Measurements from ENCODE around the gene UNG.
"Not testable (repeated sequence)": the region's sequence is repeated elsewhere in the genome, so short reads cannot be mapped to it uniquely, and the experiment has no call there.

The UNG gene

GRCh38 chr12:109120557-109120956 lies 23.2 kb downstream of the UNG start:
- no peak for DNase-seq (ENCODE audit: low read depth in 2 of 2)

- DNase-seq (ENCODE audit: low read depth in 2 of 2) = no peak
Measured at GRCh38 chr12:109121346-109121880, 24.0 kb downstream of the UNG start.

- no peak for DNase-seq (ENCODE audit: low read depth in 2 of 2)
Measured at GRCh38 chr12:109124878-109125648, 27.7 kb downstream of the UNG start.

- DNase-seq (ENCODE audit: low read depth in 2 of 2) = no peak
Measured at GRCh38 chr12:109125791-109126190, 28.4 kb downstream of the UNG start.

- DNase-seq (ENCODE audit: low read depth in 2 of 2) = no peak
Measured at GRCh38 chr12:109126784-109127183, 29.4 kb downstream of the UNG start.

GRCh38 chr12:109127533-109128242 lies 30.3 kb downstream of the UNG start:
- no peak for DNase-seq (ENCODE audit: low read depth in 2 of 2)

- no peak for DNase-seq (ENCODE audit: low read depth in 2 of 2)
Measured at GRCh38 chr12:109130297-109131153, 33.1 kb downstream of the UNG start.

- DNase-seq (ENCODE audit: low read depth in 2 of 2) = no peak
Measured at GRCh38 chr12:109131154-109132050, 34.0 kb downstream of the UNG start.

GRCh38 chr12:109134186-109134917 lies 37.0 kb downstream of the UNG start:
- DNase-seq (ENCODE audit: low read depth in 2 of 2) = no peak

GRCh38 chr12:109137055-109137454 lies 39.7 kb downstream of the UNG start:
- no peak for DNase-seq (ENCODE audit: low read depth in 2 of 2)

- no peak for DNase-seq (ENCODE audit: low read depth in 2 of 2)
Measured at GRCh38 chr12:109139360-109139759, 42.0 kb downstream of the UNG start.

- no peak for DNase-seq (ENCODE audit: low read depth in 2 of 2)
Measured at GRCh38 chr12:109139791-109140190, 42.4 kb downstream of the UNG start.

- no peak for DNase-seq (ENCODE audit: low read depth in 2 of 2)
Measured at GRCh38 chr12:109140560-109140959, 43.2 kb downstream of the UNG start.

GRCh38 chr12:109144224-109144623 lies 46.8 kb downstream of the UNG start:
- DNase-seq (ENCODE audit: low read depth in 2 of 2) = no peak

GRCh38 chr12:109147126-109147525 lies 49.7 kb downstream of the UNG start:
- not testable (repeated sequence) for DNase-seq (ENCODE audit: low read depth in 2 of 2)

GRCh38 chr12:109147954-109148353 lies 50.6 kb downstream of the UNG start:
- no peak for DNase-seq (ENCODE audit: low read depth in 2 of 2)

GRCh38 chr12:109150124-109150640 lies 52.8 kb downstream of the UNG start:
- no peak for DNase-seq (ENCODE audit: low read depth in 2 of 2)

GRCh38 chr12:109151457-109151856 lies 54.1 kb downstream of the UNG start:
- no peak for DNase-seq (ENCODE audit: low read depth in 2 of 2)

GRCh38 chr12:109153821-109154441 lies 56.5 kb downstream of the UNG start:
- DNase-seq (ENCODE audit: low read depth in 2 of 2) = no peak

All from fibroblast of skin of left quadriceps (primary cell).